NCI-H748 (cell line): ENCODE results near the gene TEX48.

ENCODE experiments used
- DNase-seq: peaks from one replicate; lab custom pipeline; 2025; ENCODE audit not compliant: unreplicated experiment; lab: John Stamatoyannopoulos, UW

TEX48 gene

GRCh38 chr9:114694146-114694545, 12.2 kb upstream of the TEX48 start:
- DNase-seq, result no peak

GRCh38 chr9:114693248-114693855, 11.4 kb upstream of the TEX48 start:
- DNase-seq, result no peak

GRCh38 chr9:114691956-114692295, 9.9 kb upstream of the TEX48 start:
- DNase-seq, result no peak

GRCh38 chr9:114691046-114691955, 9.3 kb upstream of the TEX48 start:
- no peak for DNase-seq

GRCh38 chr9:114690308-114690707, 8.3 kb upstream of the TEX48 start:
- no peak for DNase-seq

- DNase-seq, result no peak
Measured at GRCh38 chr9:114689813-114690212, 7.8 kb upstream of the TEX48 start.

- no peak for DNase-seq
Measured at GRCh38 chr9:114688909-114689610, 7.1 kb upstream of the TEX48 start.

- DNase-seq, result no peak
Measured at GRCh38 chr9:114688379-114688778, 6.4 kb upstream of the TEX48 start.

GRCh38 chr9:114687034-114687433, 5.0 kb upstream of the TEX48 start:
- no peak for DNase-seq

GRCh38 chr9:114685951-114686350, 4.0 kb upstream of the TEX48 start:
- DNase-seq, result no peak

GRCh38 chr9:114684036-114684435, 2.0 kb upstream of the TEX48 start:
- no peak for DNase-seq

- no peak for DNase-seq
Measured at GRCh38 chr9:114682846-114683245, 854 bp upstream of the TEX48 start.

- no peak for DNase-seq
Measured at GRCh38 chr9:114680259-114681001, 1.6 kb downstream of the TEX48 start.

GRCh38 chr9:114678795-114679194, 3.2 kb downstream of the TEX48 start:
- no peak for DNase-seq

GRCh38 chr9:114678130-114678529, 3.9 kb downstream of the TEX48 start:
- DNase-seq, result no peak

GRCh38 chr9:114677418-114677817, 4.6 kb downstream of the TEX48 start:
- DNase-seq, result peak; percentile 37

GRCh38 chr9:114676901-114677300, 5.1 kb downstream of the TEX48 start:
- DNase-seq, result no peak

- no peak for DNase-seq
Measured at GRCh38 chr9:114674798-114675540, 7.0 kb downstream of the TEX48 start.

GRCh38 chr9:114674076-114674797, 7.8 kb downstream of the TEX48 start:
- no peak for DNase-seq

GRCh38 chr9:114671605-114672004, 10.4 kb downstream of the TEX48 start:
- peak; percentile 55 for DNase-seq
